ENCODE measurements around the gene RAB26.

GRCh38 chr16:2172688-2173335 is 24.4 kb downstream of the RAB26 start:
- TF ChIP-seq CTCF (IDR thresholded peaks at IDR 0.05): no peak
- TF ChIP-seq POLR2A (IDR thresholded peaks at IDR 0.05): no peak
- TF ChIP-seq POLR2AphosphoS5 (IDR thresholded peaks at IDR 0.05): no peak
